Ascending aorta (tissue), 2 donors: ENCODE results near the gene MTAP. TPM values are rescaled to one million over a fixed set of nuclear protein-coding genes. Genes with fewer than 3 reads are reported as not detected.

ENCODE experiments used
- DNase-seq, 2 donors: peaks; one replicate each; pipeline ENCODE4 v3.0.0-alpha.2; 2019; ENCODE audit warnings: low spot score in 2 of 2
- H3K27ac ChIP-seq, 2 donors: fragments of 200-600 bp; sonication (generic); one replicate each; pipeline ENCODE4 v1.5.1; 2016 to 2017; ENCODE audit warnings: mild to moderate bottlenecking in 1 of 2
- H3K27me3 ChIP-seq: fragments of 200-600 bp; sonication (generic); one replicate; pipeline ENCODE4 v1.5.1; 2017
- H3K36me3 ChIP-seq, 2 donors: fragments of 200-600 bp; sonication (generic); one replicate each; pipeline ENCODE4 v1.5.1; 2016
- H3K4me1 ChIP-seq, 2 donors: fragments of 200-600 bp; sonication (generic); one replicate each; pipeline ENCODE4 v1.5.1; 2016 to 2017; ENCODE audit warnings: mild to moderate bottlenecking in 1 of 2
- H3K4me3 ChIP-seq, 2 donors: fragments of 200-600 bp; sonication (generic); one replicate each; pipeline ENCODE4 v1.5.1; 2016 to 2017; ENCODE audit warnings: mild to moderate bottlenecking in 1 of 2
- H3K9me3 ChIP-seq, 2 donors: fragments of 200-600 bp; sonication (generic); one replicate each; pipeline ENCODE4 v1.5.1; 2016
- CTCF ChIP-seq, 3 experiments: fragments of 200-600 bp in 2 of 3; fragments of 450-650 bp in 1 of 3; sonication (generic) in 2 of 3; IDR thresholded peaks; one replicate each; pipeline ENCODE4 v1.5.1; 2016 to 2019; ENCODE audit warnings: antibody characterized with exemption in 3 of 3, mild to moderate bottlenecking in 1 of 3, moderate library complexity in 1 of 3
- intact Hi-C: fragments of 100-400 bp; cut with DNase I; formaldehyde crosslinking; loops from one replicate; pipeline ENCODE4 v1.15.1; 2023
- total RNA-seq: library from RNA; depleted of rRNA; stranded (reverse); fragments of >200 nt; gene quantifications from one replicate; pipeline ENCODE4 v1.1.0, GENCODE V29; 2016

MTAP gene
- total RNA-seq, 1 donor from 2014 or later = 34.7 TPM

- Histone ChIP-seq H3K27me3 (no peaks in the 10 kb centered on the region), H3K4me1 (no peaks in the 10 kb centered on the region), H3K36me3 (peaks cover 37 to 85% of the 10 kb centered on the region in 2 donors), H3K27ac (no peak overlapping the region), H3K4me3 (no peak overlapping the region), H3K9me3 (no peaks in the 10 kb centered on the region)
- intact Hi-C loops = no loop called here
- DNase-seq = no peak
- TF ChIP-seq CTCF (IDR thresholded peaks at IDR 0.05) = no peak
These were observed 32.7 kb downstream of the MTAP start for GRCh38 chr9:21835121-21835520.

DNA sequence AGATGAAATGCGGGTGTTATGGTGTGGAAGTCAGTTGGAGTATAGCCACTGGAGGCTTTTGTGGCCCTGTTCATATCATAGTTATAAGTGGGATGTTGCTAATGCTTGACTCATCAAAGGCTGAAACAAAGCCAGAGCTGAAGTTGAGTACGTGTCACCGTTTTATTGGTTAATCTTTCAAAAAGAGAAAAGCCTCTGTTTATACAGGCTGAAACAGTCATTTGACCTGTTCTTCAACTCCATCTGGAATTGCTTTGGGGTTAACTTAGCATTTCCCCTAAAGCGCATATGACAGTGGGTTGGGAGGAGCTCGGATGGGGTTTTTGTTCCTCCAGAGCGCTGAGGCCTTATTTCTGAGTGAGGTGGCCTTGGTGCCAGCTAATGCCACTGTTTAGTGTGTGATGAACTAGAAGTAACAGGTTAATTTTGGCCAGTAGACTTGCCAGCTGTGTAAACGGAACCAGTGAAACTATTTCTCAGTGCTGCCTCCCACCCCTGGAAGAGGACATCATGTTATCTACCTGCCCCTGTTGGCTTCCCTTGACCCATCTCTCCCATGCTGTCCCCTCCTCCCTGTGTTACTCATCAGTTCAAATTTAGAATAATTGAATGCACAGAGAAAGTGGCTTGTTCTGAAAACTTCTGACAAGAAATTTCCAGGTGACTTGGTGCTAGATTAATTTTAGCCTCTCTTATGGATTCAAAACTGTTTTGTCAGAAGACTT lies 34.2 kb downstream of the MTAP start:
- no peaks in the 10 kb centered on the region for H3K4me1 ChIP-seq
- H3K9me3 ChIP-seq = no peaks in the 10 kb centered on the region
- no peak overlapping the region for H3K4me3 ChIP-seq
- no peak overlapping the region for H3K27ac ChIP-seq
- intact Hi-C loops = no loop called here
- no peak for TF ChIP-seq CTCF (IDR thresholded peaks at IDR 0.05)
- H3K27me3 ChIP-seq = no peaks in the 10 kb centered on the region
- DNase-seq = no peak
- H3K36me3 ChIP-seq = peaks cover 38 to 93% of the 10 kb centered on the region in 2 donors

GRCh38 chr9:21837501-21837900 lies 35.1 kb downstream of the MTAP start:
- DNase-seq = no peak
- H3K4me3 ChIP-seq = no peak overlapping the region
- H3K27me3 ChIP-seq = no peaks in the 10 kb centered on the region
- no peaks in the 10 kb centered on the region for H3K9me3 ChIP-seq
- intact Hi-C loops = no loop called here
- no peak for TF ChIP-seq CTCF (IDR thresholded peaks at IDR 0.05)
- H3K27ac ChIP-seq = no peak overlapping the region
- H3K36me3 ChIP-seq = peaks cover 38 to 88% of the 10 kb centered on the region in 2 donors
- H3K4me1 ChIP-seq = no peaks in the 10 kb centered on the region

DNA sequence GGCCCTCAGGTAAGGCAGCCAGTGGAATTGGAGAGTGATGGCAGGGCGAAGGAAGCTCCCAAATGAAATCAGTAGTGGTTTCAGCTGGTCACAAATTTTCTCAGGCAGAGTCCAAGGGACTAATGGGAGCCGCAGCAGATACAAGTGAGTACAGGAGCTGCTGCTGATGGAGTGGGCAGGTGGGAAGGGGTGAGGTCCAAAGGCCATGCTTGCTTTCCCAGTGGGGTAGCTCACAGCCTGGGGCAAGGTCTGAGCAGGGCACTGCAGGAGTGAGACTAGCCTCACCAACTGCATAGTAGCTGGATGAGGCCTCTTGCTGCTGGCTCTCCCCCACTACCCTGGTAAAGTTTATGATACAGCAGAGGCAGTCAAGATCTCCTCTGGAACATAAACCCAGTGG lies 38.2 kb downstream of the MTAP start:
- Histone ChIP-seq H3K27ac (no peak overlapping the region), H3K4me3 (no peak overlapping the region), H3K27me3 (no peaks in the 10 kb centered on the region), H3K36me3 (peaks cover 27 to 58% of the 10 kb centered on the region in 2 donors), H3K9me3 (peaks cover 6 to 23% of the 10 kb centered on the region in 2 donors), H3K4me1 (no peaks in the 10 kb centered on the region)
- no peak for DNase-seq
- no peak for TF ChIP-seq CTCF (IDR thresholded peaks at IDR 0.05)
- intact Hi-C loops = no loop called here

DNA sequence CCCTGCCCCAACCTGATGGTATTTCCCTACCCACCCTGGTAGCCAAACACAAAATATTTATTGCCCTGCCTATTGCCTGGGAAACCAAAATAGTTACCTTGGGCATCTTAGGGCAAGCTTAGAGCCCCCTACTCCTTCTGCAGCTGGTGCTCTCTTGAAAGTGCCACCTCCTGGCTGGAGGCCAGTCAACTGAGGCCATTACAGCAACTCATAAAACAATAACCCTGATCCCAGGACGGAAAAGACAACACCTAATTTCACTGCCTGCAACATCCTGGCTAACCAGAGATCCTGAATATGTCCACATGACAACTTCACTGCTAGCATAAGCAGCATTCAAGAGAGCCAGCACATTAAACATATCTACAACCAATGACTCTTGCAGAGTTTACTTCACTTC lies 38.7 kb downstream of the MTAP start:
- Histone ChIP-seq H3K9me3 (peaks cover 11 to 25% of the 10 kb centered on the region in 2 donors), H3K4me3 (no peak overlapping the region), H3K27me3 (no peaks in the 10 kb centered on the region), H3K4me1 (no peaks in the 10 kb centered on the region), H3K27ac (no peak overlapping the region), H3K36me3 (peaks cover 27 to 55% of the 10 kb centered on the region in 2 donors)
- no peak for DNase-seq
- intact Hi-C loops = no loop called here
- no peak for TF ChIP-seq CTCF (IDR thresholded peaks at IDR 0.05)
